ENCODE data around the gene ARAF. TPM values are rescaled to one million over a fixed set of nuclear protein-coding genes. Genes with fewer than 3 reads are reported as not detected.

Gene ARAF
- total RNA-seq, 1 donor from 2014 or later, result 56.2 TPM

GRCh38 chrX:47611926-47612325, 50.9 kb downstream of the ARAF start:
- Mint-ChIP-seq H3K36me3 (no peaks in the 10 kb centered on the region), H3K9me3 (peaks cover 4% of the 10 kb centered on the region), H3K27ac (no peak overlapping the region), H3K4me1 (ENCODE audit: unreplicated experiment) (peaks cover 3% of the 10 kb centered on the region), H3K4me3 (no peak overlapping the region), H3K27me3 (peaks cover 9% of the 10 kb centered on the region)
- no peak for DNase-seq (ENCODE audit: extremely low spot score, unreplicated experiment)
- no peak for TF ChIP-seq CTCF (conservative IDR thresholded peaks at IDR 0.05)

GRCh38 chrX:47612418-47612817, 51.4 kb downstream of the ARAF start:
- H3K36me3 Mint-ChIP-seq, result no peaks in the 10 kb centered on the region
- no peak overlapping the region for H3K4me3 Mint-ChIP-seq
- peaks cover 10% of the 10 kb centered on the region for H3K27me3 Mint-ChIP-seq
- TF ChIP-seq CTCF (conservative IDR thresholded peaks at IDR 0.05), result no peak
- no peak for DNase-seq (ENCODE audit: extremely low spot score, unreplicated experiment)
- peaks cover 3% of the 10 kb centered on the region for H3K4me1 Mint-ChIP-seq (ENCODE audit: unreplicated experiment)
- no peak overlapping the region for H3K27ac Mint-ChIP-seq
- H3K9me3 Mint-ChIP-seq, result peaks cover 4% of the 10 kb centered on the region

GRCh38 chrX:47613082-47613481, 52.1 kb downstream of the ARAF start:
- Mint-ChIP-seq H3K9me3 (peaks cover 4% of the 10 kb centered on the region), H3K4me1 (ENCODE audit: unreplicated experiment) (peaks cover 3% of the 10 kb centered on the region), H3K4me3 (no peak overlapping the region), H3K27ac (no peak overlapping the region), H3K36me3 (no peaks in the 10 kb centered on the region), H3K27me3 (peaks cover 16% of the 10 kb centered on the region)
- DNase-seq (ENCODE audit: extremely low spot score, unreplicated experiment), result no peak
- TF ChIP-seq CTCF (conservative IDR thresholded peaks at IDR 0.05), result no peak

GRCh38 chrX:47614618-47615017, 53.6 kb downstream of the ARAF start:
- Mint-ChIP-seq H3K27ac (no peak overlapping the region), H3K9me3 (peaks cover 4% of the 10 kb centered on the region), H3K4me1 (ENCODE audit: unreplicated experiment) (no peaks in the 10 kb centered on the region), H3K36me3 (no peaks in the 10 kb centered on the region), H3K27me3 (peaks cover 26% of the 10 kb centered on the region), H3K4me3 (no peak overlapping the region)
- TF ChIP-seq CTCF (conservative IDR thresholded peaks at IDR 0.05), result no peak
- no peak for DNase-seq (ENCODE audit: extremely low spot score, unreplicated experiment)

- no peak for DNase-seq (ENCODE audit: extremely low spot score, unreplicated experiment)
- Mint-ChIP-seq H3K4me3 (peak overlapping the region; percentile 69), H3K9me3 (no peaks in the 10 kb centered on the region), H3K27ac (no peak overlapping the region), H3K4me1 (ENCODE audit: unreplicated experiment) (no peaks in the 10 kb centered on the region), H3K36me3 (no peaks in the 10 kb centered on the region), H3K27me3 (peaks cover 52% of the 10 kb centered on the region)
- TF ChIP-seq CTCF (conservative IDR thresholded peaks at IDR 0.05), result no peak
Measured at GRCh38 chrX:47618923-47619485, 58.0 kb downstream of the ARAF start.

Data from type B pancreatic cell (in vitro differentiated cells).